ENCODE data around the gene EMSY. TPM values are rescaled to one million over a fixed set of nuclear protein-coding genes. Genes with fewer than 3 reads are reported as not detected.

The EMSY gene
- total and polyA plus RNA-seq, 10 donors: 3.8 to 81.8 (median 32.1) TPM

DNA sequence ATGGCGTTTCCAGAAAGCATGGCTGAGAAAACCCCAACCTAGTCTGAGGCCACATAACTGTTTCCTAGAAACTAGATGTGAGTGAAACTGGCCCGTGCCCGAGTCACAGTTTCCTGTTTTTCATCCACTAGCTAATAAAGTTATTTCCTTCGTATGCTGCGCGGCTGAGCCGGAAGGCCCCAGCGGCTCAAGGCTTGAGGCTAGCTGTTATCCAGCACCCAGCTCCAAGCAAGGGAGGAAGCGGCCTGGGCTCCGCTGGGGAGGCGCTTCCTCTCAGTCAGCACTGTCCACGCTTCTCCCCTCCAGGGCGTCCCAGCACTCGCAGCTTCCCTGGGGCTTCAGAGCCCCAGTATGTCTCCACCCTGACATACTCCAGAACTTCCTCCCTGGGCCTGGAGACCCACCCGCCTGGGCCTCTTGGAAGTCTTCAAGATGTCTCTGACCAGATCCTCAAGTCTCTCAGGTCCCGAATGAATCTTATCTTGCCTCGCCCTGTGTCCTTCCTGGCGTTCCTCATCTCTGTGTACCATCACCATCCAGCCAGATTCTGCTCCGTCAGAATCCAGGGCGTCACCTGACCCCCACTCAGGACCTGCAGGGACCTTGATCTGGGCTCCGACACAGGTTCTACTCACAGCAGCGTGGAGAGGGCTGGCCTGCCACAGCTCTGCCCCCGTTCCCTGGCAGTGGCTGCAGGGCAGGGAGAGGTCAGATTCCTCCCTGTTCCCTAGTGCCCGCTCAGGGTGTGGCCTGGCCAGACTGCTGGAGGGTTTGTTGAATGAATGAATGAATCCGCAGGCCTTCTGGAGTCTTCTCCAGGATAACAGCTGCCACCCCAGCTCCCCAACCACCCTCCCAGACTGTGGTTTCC lies 143.9 kb downstream of the EMSY start:
- TF ChIP-seq CTCF (IDR thresholded peaks at IDR 0.05 in 8 of 11, conservative IDR thresholded peaks at IDR 0.05 in 3 of 11) (no peak), POLR2AphosphoS5 (IDR thresholded peaks at IDR 0.05) (peak; percentile 80 to 83 (median 81))

DNA sequence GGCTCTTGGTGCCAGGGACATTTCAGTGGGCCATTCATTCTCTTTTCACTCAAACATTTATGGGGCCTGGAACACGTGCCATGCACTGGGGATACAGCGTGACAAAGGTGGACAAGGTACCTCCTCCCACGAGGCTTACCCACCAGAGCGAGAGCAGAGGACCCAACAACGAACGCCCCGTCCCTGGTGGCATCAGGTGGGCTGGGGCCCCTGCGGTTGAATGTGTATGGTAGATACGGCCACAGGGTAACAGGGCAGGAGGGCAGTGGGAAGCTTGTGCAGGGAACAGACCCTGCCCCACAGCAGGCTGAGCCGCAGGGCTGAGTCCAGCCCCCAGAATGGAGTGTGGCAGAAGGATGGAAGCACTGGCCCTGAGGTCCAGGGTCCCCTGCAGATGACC lies 144.7 kb downstream of the EMSY start:
- DNase-seq: no peak
- no peak for TF ChIP-seq POLR2A (IDR thresholded peaks at IDR 0.05)
- H3K27ac ChIP-seq: peak overlapping the region in 7 of 8 donors; percentile 26 to 84 (median 78)
- H3K4me1 ChIP-seq: peaks cover 10 to 33% (median 23%) of the 10 kb centered on the region in 6 donors
- intact Hi-C loops (cut with DNase I; ENCODE audit: low total_unique reads): no loop called here
- peaks cover 0 to 3% (median 0%) of the 10 kb centered on the region in 8 donors for H3K9me3 ChIP-seq
- no peak overlapping the region for H3K4me3 ChIP-seq
- 89 to 97% (median 96%) methylated on average over 10 of the region's 10 CpGs for WGBS, 5 donors
- no peaks in the 10 kb centered on the region for H3K36me3 ChIP-seq
- H3K27me3 ChIP-seq (replicated peaks in 1 of 7): no peaks in the 10 kb centered on the region

More for the DNA sequence above, 143.9 kb downstream of the EMSY start:
- H3K4me1 ChIP-seq: peaks cover 10 to 33% (median 23%) of the 10 kb centered on the region in 6 donors
- H3K9me3 ChIP-seq: peaks cover 0 to 3% (median 0%) of the 10 kb centered on the region in 8 donors
- no peak overlapping the region for H3K4me3 ChIP-seq
- no peaks in the 10 kb centered on the region for H3K36me3 ChIP-seq
- peak; percentile 90 for DNase-seq
- H3K27ac ChIP-seq: peak overlapping the region; percentile 59 to 84 (median 77)
- intact Hi-C loops (cut with DNase I; ENCODE audit: low total_unique reads): no loop called here
- H3K27me3 ChIP-seq (replicated peaks in 1 of 7): no peaks in the 10 kb centered on the region
- WGBS, 5 donors: 36 to 54% (median 40%) methylated on average over 25 of the region's 25 CpGs

GRCh38 chr11:76589964-76590950 lies 145.4 kb downstream of the EMSY start:
- peak overlapping the region in 7 of 8 donors; percentile 26 to 84 (median 78) for H3K27ac ChIP-seq
- WGBS, 5 donors: 77 to 90% (median 82%) methylated on average over 9 of the region's 9 CpGs
- no peak overlapping the region for H3K4me3 ChIP-seq
- DNase-seq: no peak
- H3K36me3 ChIP-seq: no peaks in the 10 kb centered on the region
- TF ChIP-seq CTCF (IDR thresholded peaks at IDR 0.05 in 8 of 11, conservative IDR thresholded peaks at IDR 0.05 in 3 of 11): no peak
- TF ChIP-seq POLR2AphosphoS5 (IDR thresholded peaks at IDR 0.05): no peak
- no peak for TF ChIP-seq POLR2A (IDR thresholded peaks at IDR 0.05)
- H3K27me3 ChIP-seq (replicated peaks in 1 of 7): no peaks in the 10 kb centered on the region
- H3K9me3 ChIP-seq: peaks cover 0 to 3% (median 0%) of the 10 kb centered on the region in 8 donors
- intact Hi-C loops (cut with DNase I; ENCODE audit: low total_unique reads): no loop called here
- peaks cover 10 to 33% (median 23%) of the 10 kb centered on the region in 6 donors for H3K4me1 ChIP-seq

DNA sequence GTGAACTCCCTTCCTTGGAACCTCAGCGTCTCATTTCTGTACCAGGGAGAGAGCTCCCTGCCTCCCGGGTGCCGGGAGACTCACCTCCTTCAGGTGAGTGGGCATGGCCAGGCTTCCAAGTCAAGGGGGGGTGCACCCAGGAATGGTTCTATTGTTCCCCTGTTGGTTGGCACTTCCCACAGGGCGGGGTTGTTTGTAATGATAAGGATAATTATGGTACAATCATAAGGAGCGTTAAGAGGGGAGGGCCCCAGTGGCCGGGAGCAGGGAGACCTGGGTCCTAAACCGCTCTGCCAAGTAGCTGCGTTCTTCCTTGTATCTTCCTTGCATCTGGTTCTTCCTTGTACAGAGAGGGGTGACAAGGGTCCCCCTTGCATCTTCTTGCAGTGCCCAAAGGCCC lies 146.6 kb downstream of the EMSY start:
- peaks cover 10 to 39% (median 25%) of the 10 kb centered on the region in 6 donors for H3K4me1 ChIP-seq
- WGBS, 5 donors: 92 to 97% (median 94%) methylated on average over 8 of the region's 8 CpGs
- no peaks in the 10 kb centered on the region for H3K27me3 ChIP-seq (replicated peaks in 1 of 7)
- intact Hi-C loops (cut with DNase I; ENCODE audit: low total_unique reads): no loop called here
- H3K4me3 ChIP-seq: no peak overlapping the region
- H3K27ac ChIP-seq: no peak overlapping the region
- peaks cover 0 to 1% (median 0%) of the 10 kb centered on the region in 8 donors for H3K9me3 ChIP-seq
- no peak for DNase-seq
- H3K36me3 ChIP-seq: no peaks in the 10 kb centered on the region
- TF ChIP-seq POLR2AphosphoS5 (IDR thresholded peaks at IDR 0.05) (no peak), CTCF (IDR thresholded peaks at IDR 0.05 in 8 of 11, conservative IDR thresholded peaks at IDR 0.05 in 3 of 11) (no peak), POLR2A (IDR thresholded peaks at IDR 0.05) (no peak)

All from spleen (tissue), 11 donors.